GM23338 (cell line): Measurements from ENCODE around the gene OR9A2. TPM values are rescaled to one million over a fixed set of nuclear protein-coding genes. Genes with fewer than 3 reads are reported as not detected.

Experiments used
- ATAC-seq: fragments of 200-7000 bp; cut with Tn5 transposase; 3 replicates; pipeline ENCODE4 v1.9.1; 2020
- DNase-seq: peaks from one replicate; pipeline ENCODE4 v3.0.0-alpha.2; 2015; ENCODE audit warnings: low spot score
- H2AFZ ChIP-seq: fragments of 200-600 bp; sonication (generic); 2 replicates; pipeline ENCODE4 v1.8.0; 2016; ENCODE audit warnings: antibody characterized with exemption, mild to moderate bottlenecking, moderate library complexity
- H3F3A ChIP-seq: fragments of 200-600 bp; sonication (generic); replicated peaks from 2 replicates; pipeline ENCODE4 v1.8.0; 2017; ENCODE audit warnings: antibody characterized with exemption, mixed run types, low read depth
- H3K27ac ChIP-seq: fragments of 200-600 bp; sonication (generic); 2 replicates; pipeline ENCODE4 v1.6.1; 2016; ENCODE audit warnings: low read depth
- H3K27me3 ChIP-seq: fragments of 200-600 bp; sonication (generic); 2 replicates; pipeline ENCODE4 v1.8.0; 2016; ENCODE audit warnings: mild to moderate bottlenecking, mixed run types, moderate library complexity; ENCODE audit not compliant: insufficient read depth
- H3K36me3 ChIP-seq: fragments of 200-600 bp; sonication (generic); 2 replicates; pipeline ENCODE4 v1.8.0; 2016; ENCODE audit warnings: mild to moderate bottlenecking; ENCODE audit not compliant: insufficient read depth
- H3K4me1 ChIP-seq: fragments of 200-600 bp; sonication (generic); 2 replicates; pipeline ENCODE4 v1.8.0; 2016; ENCODE audit warnings: mild to moderate bottlenecking, moderate library complexity; ENCODE audit not compliant: insufficient read depth
- H3K4me2 ChIP-seq: fragments of 200-600 bp; sonication (generic); 2 replicates; pipeline ENCODE4 v1.7.1; 2017; ENCODE audit warnings: mixed run types
- H3K4me3 ChIP-seq: fragments of 200-600 bp; sonication (generic); 2 replicates; pipeline ENCODE4 v1.6.1; 2016; ENCODE audit warnings: mixed run types
- H3K79me2 ChIP-seq: fragments of 200-600 bp; sonication (generic); replicated peaks from 2 replicates; pipeline ENCODE4 v1.8.0; 2017; ENCODE audit warnings: mild to moderate bottlenecking; ENCODE audit not compliant: insufficient read depth
- H3K9me2 ChIP-seq: fragments of 200-600 bp; sonication (generic); 2 replicates; pipeline ENCODE4 v1.8.0; 2017; ENCODE audit not compliant: insufficient read depth
- H4K20me1 ChIP-seq: fragments of 200-600 bp; sonication (generic); replicated peaks from 2 replicates; pipeline ENCODE4 v1.8.0; 2017; ENCODE audit warnings: mild to moderate bottlenecking; ENCODE audit not compliant: insufficient read depth
- H3K27ac Mint-ChIP-seq: 2 replicates; pipeline ENCODE4 v1.8.0; 2020; ENCODE audit warnings: inconsistent platforms, mild to moderate bottlenecking, moderate library complexity, mixed read lengths
- H3K27me3 Mint-ChIP-seq: 3 replicates; pipeline ENCODE4 v1.8.0; 2022; ENCODE audit warnings: low read depth, mild to moderate bottlenecking, moderate library complexity, mixed read lengths, inconsistent platforms; ENCODE audit not compliant: insufficient read depth, poor library complexity
- H3K36me3 Mint-ChIP-seq: 3 replicates; pipeline ENCODE4 v1.8.0; 2021; ENCODE audit warnings: low read depth, mild to moderate bottlenecking, inconsistent platforms, moderate library complexity, mixed read lengths
- H3K4me1 Mint-ChIP-seq: 3 replicates; pipeline ENCODE4 v1.8.0; 2020; ENCODE audit warnings: mild to moderate bottlenecking, inconsistent platforms, mixed read lengths
- H3K4me3 Mint-ChIP-seq: 3 replicates; pipeline ENCODE4 v1.8.0; 2021; ENCODE audit warnings: moderate library complexity, mild to moderate bottlenecking, inconsistent platforms, mixed read lengths
- H3K9me3 Mint-ChIP-seq: 3 replicates; pipeline ENCODE4 v1.8.0; 2020; ENCODE audit warnings: moderate library complexity, mild to moderate bottlenecking, inconsistent platforms, mixed read lengths
- CREB1 ChIP-seq: fragments of 250-450 bp; sonication (Bioruptor Pico); IDR thresholded peaks from 2 replicates; pipeline ENCODE4 v1.5.0; 2020; ENCODE audit warnings: low read depth, mild to moderate bottlenecking, moderate library complexity
- ETS1 ChIP-seq: IDR thresholded peaks from 2 replicates; pipeline ENCODE4 v1.6.1; 2016; ENCODE audit warnings: antibody characterized with exemption
- EZH2 ChIP-seq: fragments of 200-600 bp; sonication (generic); IDR thresholded peaks from one replicate; pipeline ENCODE4 v1.8.0; 2017; ENCODE audit warnings: antibody characterized with exemption, mild to moderate bottlenecking, low read depth; ENCODE audit not compliant: unreplicated experiment
- EZH2phosphoT487 ChIP-seq: fragments of 200-600 bp; sonication (generic); IDR thresholded peaks from one replicate; pipeline ENCODE4 v1.8.1; 2018; ENCODE audit warnings: antibody characterized with exemption; ENCODE audit not compliant: unreplicated experiment
- JUNB ChIP-seq: IDR thresholded peaks from one replicate; pipeline ENCODE4 v1.6.1; 2016; ENCODE audit warnings: antibody characterized with exemption; ENCODE audit not compliant: unreplicated experiment
- NANOG ChIP-seq: IDR thresholded peaks from 2 replicates; pipeline ENCODE4 v1.6.1; 2016; ENCODE audit warnings: antibody characterized with exemption, borderline replicate concordance
- POLR2AphosphoS5 ChIP-seq: IDR thresholded peaks from 2 replicates; pipeline ENCODE4 v1.6.1; 2016; ENCODE audit warnings: antibody characterized with exemption, low read depth
- STAT1 ChIP-seq: IDR thresholded peaks from one replicate; pipeline ENCODE4 v1.6.1; 2016; ENCODE audit warnings: antibody characterized with exemption; ENCODE audit not compliant: unreplicated experiment
- ZNF114 ChIP-seq: fragments of 250-450 bp; sonication (Bioruptor Pico); IDR thresholded peaks from 2 replicates; pipeline ENCODE4 v1.5.0; 2020; ENCODE audit warnings: mild to moderate bottlenecking, moderate library complexity
- ZNF331 ChIP-seq: fragments of 250-450 bp; sonication (Bioruptor Pico); IDR thresholded peaks from 2 replicates; pipeline ENCODE4 v1.5.0; 2020; ENCODE audit warnings: low read depth, mild to moderate bottlenecking, moderate library complexity
- ZNF462 ChIP-seq: fragments of 250-450 bp; sonication (Bioruptor Pico); IDR thresholded peaks from 2 replicates; pipeline ENCODE4 v1.5.0; 2020; ENCODE audit warnings: mild to moderate bottlenecking, moderate library complexity
- polyA plus RNA-seq: library from polyadenylated mRNA; unstranded; fragments of >200 nt; fragmentation: Nextera tagmentation; extraction: Ambion mirVana; gene quantifications from 2 replicates; pipeline ENCODE4 v1.2.1, GENCODE V29; 2016
- total RNA-seq: library from RNA; depleted of rRNA; stranded (reverse); fragments of >200 nt; shearing (Covaris generic); gene quantifications from 2 replicates; pipeline ENCODE4 v1.2.3, GENCODE V29; 2014
- TF ChIP-seq, protein P1 (sequence below), 2 experiments: fragments of 200-600 bp in 1 of 2; sonication (generic) in 1 of 2; conservative IDR thresholded peaks; 2 replicates each; pipeline versions ENCODE4 v1.5.1 to v1.6.1; 2016 to 2017; ENCODE audit warnings: antibody characterized with exemption in 2 of 2, low read depth in 2 of 2, mild to moderate bottlenecking in 2 of 2, moderate library complexity in 1 of 2
- TF ChIP-seq, protein P2 (sequence below): IDR thresholded peaks from one replicate; pipeline ENCODE4 v1.6.1; 2018; ENCODE audit warnings: antibody characterized with exemption; ENCODE audit not compliant: unreplicated experiment

The OR9A2 gene
- total and polyA plus RNA-seq, 2 experiments from 2014 or later, result not detected

DNA sequence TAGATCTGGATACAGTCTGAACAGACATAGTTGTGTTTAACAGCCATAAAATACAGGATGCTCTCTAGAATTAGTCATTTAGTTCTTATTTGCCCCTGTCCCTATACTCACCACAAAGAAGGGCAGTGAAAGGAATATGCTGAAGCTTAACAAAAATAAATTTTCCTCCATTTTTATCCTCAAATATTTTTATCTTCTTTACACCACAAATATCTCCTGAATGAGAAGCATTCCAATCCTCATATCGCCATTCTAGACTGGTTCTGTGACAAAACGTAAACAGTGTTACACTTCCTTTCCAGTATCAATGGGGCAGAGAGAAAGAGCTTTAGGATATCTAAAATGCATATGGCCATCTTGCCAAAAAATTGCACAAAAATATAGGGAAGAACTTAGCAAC is 1.6 kb downstream of the OR9A2 start:
- Histone ChIP-seq H3K79me2 (no peaks in the 10 kb centered on the region), H3K4me2 (no peak overlapping the region), H3K9me2 (no peaks in the 10 kb centered on the region), H3K27me3 (no peaks in the 10 kb centered on the region), H3K27ac (no peak overlapping the region), H2AFZ (no peak overlapping the region), H3F3A (no peaks in the 10 kb centered on the region), H4K20me1 (no peaks in the 10 kb centered on the region), H3K36me3 (no peaks in the 10 kb centered on the region), H3K4me1 (no peaks in the 10 kb centered on the region), H3K4me3 (no peak overlapping the region)
- H3K9me3 Mint-ChIP-seq, result no peaks in the 10 kb centered on the region; the same call in 2 of the 3 replicates
- TF ChIP-seq ZNF331 (CRISPR knock-in tag), result no peak
- no peak for TF ChIP-seq CREB1 (CRISPR knock-in tag)
- no peak for TF ChIP-seq ZNF114 (CRISPR knock-in tag)
- TF ChIP-seq, protein P1, sequence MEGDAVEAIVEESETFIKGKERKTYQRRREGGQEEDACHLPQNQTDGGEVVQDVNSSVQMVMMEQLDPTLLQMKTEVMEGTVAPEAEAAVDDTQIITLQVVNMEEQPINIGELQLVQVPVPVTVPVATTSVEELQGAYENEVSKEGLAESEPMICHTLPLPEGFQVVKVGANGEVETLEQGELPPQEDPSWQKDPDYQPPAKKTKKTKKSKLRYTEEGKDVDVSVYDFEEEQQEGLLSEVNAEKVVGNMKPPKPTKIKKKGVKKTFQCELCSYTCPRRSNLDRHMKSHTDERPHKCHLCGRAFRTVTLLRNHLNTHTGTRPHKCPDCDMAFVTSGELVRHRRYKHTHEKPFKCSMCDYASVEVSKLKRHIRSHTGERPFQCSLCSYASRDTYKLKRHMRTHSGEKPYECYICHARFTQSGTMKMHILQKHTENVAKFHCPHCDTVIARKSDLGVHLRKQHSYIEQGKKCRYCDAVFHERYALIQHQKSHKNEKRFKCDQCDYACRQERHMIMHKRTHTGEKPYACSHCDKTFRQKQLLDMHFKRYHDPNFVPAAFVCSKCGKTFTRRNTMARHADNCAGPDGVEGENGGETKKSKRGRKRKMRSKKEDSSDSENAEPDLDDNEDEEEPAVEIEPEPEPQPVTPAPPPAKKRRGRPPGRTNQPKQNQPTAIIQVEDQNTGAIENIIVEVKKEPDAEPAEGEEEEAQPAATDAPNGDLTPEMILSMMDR (conservative IDR thresholded peaks at IDR 0.05; ENCODE audit: low read depth in 2 of 2), result no peak
- TF ChIP-seq, protein P2, sequence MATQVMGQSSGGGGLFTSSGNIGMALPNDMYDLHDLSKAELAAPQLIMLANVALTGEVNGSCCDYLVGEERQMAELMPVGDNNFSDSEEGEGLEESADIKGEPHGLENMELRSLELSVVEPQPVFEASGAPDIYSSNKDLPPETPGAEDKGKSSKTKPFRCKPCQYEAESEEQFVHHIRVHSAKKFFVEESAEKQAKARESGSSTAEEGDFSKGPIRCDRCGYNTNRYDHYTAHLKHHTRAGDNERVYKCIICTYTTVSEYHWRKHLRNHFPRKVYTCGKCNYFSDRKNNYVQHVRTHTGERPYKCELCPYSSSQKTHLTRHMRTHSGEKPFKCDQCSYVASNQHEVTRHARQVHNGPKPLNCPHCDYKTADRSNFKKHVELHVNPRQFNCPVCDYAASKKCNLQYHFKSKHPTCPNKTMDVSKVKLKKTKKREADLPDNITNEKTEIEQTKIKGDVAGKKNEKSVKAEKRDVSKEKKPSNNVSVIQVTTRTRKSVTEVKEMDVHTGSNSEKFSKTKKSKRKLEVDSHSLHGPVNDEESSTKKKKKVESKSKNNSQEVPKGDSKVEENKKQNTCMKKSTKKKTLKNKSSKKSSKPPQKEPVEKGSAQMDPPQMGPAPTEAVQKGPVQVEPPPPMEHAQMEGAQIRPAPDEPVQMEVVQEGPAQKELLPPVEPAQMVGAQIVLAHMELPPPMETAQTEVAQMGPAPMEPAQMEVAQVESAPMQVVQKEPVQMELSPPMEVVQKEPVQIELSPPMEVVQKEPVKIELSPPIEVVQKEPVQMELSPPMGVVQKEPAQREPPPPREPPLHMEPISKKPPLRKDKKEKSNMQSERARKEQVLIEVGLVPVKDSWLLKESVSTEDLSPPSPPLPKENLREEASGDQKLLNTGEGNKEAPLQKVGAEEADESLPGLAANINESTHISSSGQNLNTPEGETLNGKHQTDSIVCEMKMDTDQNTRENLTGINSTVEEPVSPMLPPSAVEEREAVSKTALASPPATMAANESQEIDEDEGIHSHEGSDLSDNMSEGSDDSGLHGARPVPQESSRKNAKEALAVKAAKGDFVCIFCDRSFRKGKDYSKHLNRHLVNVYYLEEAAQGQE, result no peak
- no peak for TF ChIP-seq JUNB
- no peak for TF ChIP-seq NANOG
- TF ChIP-seq POLR2AphosphoS5, result no peak
- no peak for TF ChIP-seq ETS1
- TF ChIP-seq EZH2phosphoT487, result no peak
- no peak for TF ChIP-seq EZH2
- TF ChIP-seq ZNF462 (CRISPR knock-in tag), result no peak
- TF ChIP-seq STAT1, result no peak
- no peak for ATAC-seq
- no peaks in the 10 kb centered on the region for H3K36me3 Mint-ChIP-seq
- no peaks in the 10 kb centered on the region for H3K27me3 Mint-ChIP-seq
- DNase-seq, result no peak
- H3K27ac Mint-ChIP-seq, result no peak overlapping the region
- H3K4me3 Mint-ChIP-seq, result no peak overlapping the region
- H3K4me1 Mint-ChIP-seq, result no peaks in the 10 kb centered on the region
